Tibial artery (tissue), 4 donors: ENCODE measurements around the gene SLC25A29.
"Not testable (repeated sequence)": the region's sequence is repeated elsewhere in the genome, so short reads cannot be mapped to it uniquely, and the experiment has no call there.

Experiments used
- DNase-seq, 2 donors: peaks; one replicate each; pipeline ENCODE4 v3.0.0-alpha.2; 2019
- H3K27ac ChIP-seq, 2 donors: fragments of 200-600 bp; sonication (generic) in 1 of 2; 1 replicate in 1 of 2; 2 replicates in 1 of 2; pipeline ENCODE4 v1.5.1; 2018 to 2019; ENCODE audit warnings: mild to moderate bottlenecking in 1 of 2
- H3K27me3 ChIP-seq, 2 donors: fragments of 200-600 bp; sonication (generic) in 1 of 2; one replicate each; pipeline versions ENCODE4 v1.5.1 to v1.6.0; 2016 to 2019
- H3K36me3 ChIP-seq, 3 donors: fragments of 200-600 bp; sonication (generic) in 2 of 3; one replicate each; pipeline ENCODE4 v1.5.1; 2016 to 2019; ENCODE audit warnings: mild to moderate bottlenecking in 2 of 3
- H3K4me1 ChIP-seq, 4 donors: fragments of 200-600 bp; sonication (generic) in 2 of 4; 1 replicate in 3 of 4; 2 replicates in 1 of 4; pipeline ENCODE4 v1.5.1; 2016 to 2019
- H3K4me3 ChIP-seq, 2 donors: fragments of 200-600 bp; sonication (generic) in 1 of 2; 1 replicate in 1 of 2; 2 replicates in 1 of 2; pipeline ENCODE4 v1.5.1; 2018 to 2019; ENCODE audit warnings: mild to moderate bottlenecking in 2 of 2
- H3K9me3 ChIP-seq, 3 donors: fragments of 200-600 bp; sonication (generic) in 1 of 3; one replicate each; pipeline ENCODE4 v1.5.1; 2016 to 2019
- intact Hi-C: fragments of 100-400 bp; cut with DNase I; formaldehyde crosslinking; loops from one replicate; pipeline ENCODE4 v1.15.0; 2023; ENCODE audit warnings: low total_unique reads
- TF ChIP-seq, protein P1 (sequence below), 2 experiments: fragments of 200-600 bp in 1 of 2; fragments of 450-650 bp in 1 of 2; IDR thresholded peaks; one replicate each; pipeline ENCODE4 v1.5.1; 2017 to 2019; ENCODE audit warnings: antibody characterized with exemption in 2 of 2, mild to moderate bottlenecking in 1 of 2, moderate library complexity in 1 of 2

The SLC25A29 gene

DNA sequence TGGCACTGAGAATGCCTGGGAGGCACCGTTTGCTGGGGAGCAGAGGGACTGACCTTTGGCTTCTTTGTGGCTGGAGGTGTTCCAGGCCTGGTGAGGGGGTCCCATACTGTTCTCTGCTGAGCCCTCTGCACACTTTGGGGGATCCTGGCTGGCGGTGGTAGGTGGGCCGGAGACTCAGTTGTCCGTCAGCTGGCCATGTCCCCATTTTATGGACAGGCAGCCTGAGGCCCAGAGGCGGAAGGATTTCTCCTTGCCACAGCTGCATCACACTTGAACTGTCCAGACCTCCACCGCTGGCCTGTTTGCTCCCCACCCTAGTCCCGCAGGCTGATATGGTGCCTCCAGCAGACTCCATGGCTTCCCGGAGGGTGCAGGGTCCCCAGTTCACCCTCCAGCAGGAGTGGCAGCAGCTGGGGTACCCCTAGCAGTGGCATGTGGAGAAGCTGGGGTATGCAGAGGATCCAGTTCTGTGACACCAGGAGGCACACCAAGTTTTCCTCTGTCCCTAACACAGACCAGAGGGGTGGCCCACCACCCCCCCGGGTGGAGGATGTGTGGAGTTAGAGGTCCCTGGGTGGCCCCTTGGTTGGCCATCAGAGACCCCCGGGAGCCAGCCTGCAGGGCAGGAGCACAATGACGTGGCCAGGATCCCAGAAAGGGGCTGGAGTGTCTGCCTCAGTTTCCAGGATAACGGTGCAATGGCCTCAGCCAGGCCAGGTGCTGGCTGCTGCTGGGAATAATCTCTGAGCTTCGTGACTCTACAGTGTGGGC is 14.8 kb downstream of the SLC25A29 start:
- intact Hi-C loops = no loop called here
- Histone ChIP-seq H3K36me3 (peaks cover 0 to 37% (median 22%) of the 10 kb centered on the region in 3 donors), H3K27me3 (no peaks in the 10 kb centered on the region), H3K9me3 (no peaks in the 10 kb centered on the region), H3K4me3 (no peak overlapping the region), H3K4me1 (peaks cover 0 to 4% (median under 1%) of the 10 kb centered on the region in 4 donors), H3K27ac (no peak overlapping the region)
- TF ChIP-seq, protein P1, sequence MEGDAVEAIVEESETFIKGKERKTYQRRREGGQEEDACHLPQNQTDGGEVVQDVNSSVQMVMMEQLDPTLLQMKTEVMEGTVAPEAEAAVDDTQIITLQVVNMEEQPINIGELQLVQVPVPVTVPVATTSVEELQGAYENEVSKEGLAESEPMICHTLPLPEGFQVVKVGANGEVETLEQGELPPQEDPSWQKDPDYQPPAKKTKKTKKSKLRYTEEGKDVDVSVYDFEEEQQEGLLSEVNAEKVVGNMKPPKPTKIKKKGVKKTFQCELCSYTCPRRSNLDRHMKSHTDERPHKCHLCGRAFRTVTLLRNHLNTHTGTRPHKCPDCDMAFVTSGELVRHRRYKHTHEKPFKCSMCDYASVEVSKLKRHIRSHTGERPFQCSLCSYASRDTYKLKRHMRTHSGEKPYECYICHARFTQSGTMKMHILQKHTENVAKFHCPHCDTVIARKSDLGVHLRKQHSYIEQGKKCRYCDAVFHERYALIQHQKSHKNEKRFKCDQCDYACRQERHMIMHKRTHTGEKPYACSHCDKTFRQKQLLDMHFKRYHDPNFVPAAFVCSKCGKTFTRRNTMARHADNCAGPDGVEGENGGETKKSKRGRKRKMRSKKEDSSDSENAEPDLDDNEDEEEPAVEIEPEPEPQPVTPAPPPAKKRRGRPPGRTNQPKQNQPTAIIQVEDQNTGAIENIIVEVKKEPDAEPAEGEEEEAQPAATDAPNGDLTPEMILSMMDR (IDR thresholded peaks at IDR 0.05) = no peak
- peak in 1 of 2 donors; percentile 16 for DNase-seq

GRCh38 chr14:100290607-100291304 is 15.5 kb downstream of the SLC25A29 start:
- intact Hi-C loops = no loop called here
- TF ChIP-seq, protein P1 (IDR thresholded peaks at IDR 0.05) = no peak
- DNase-seq = peak in 1 of 2 donors; percentile 19
- Histone ChIP-seq H3K36me3 (peaks cover 0 to 37% (median 22%) of the 10 kb centered on the region in 3 donors), H3K4me1 (peaks cover 0 to 5% (median 4%) of the 10 kb centered on the region in 4 donors), H3K4me3 (no peak overlapping the region), H3K9me3 (no peaks in the 10 kb centered on the region), H3K27me3 (no peaks in the 10 kb centered on the region), H3K27ac (no peak overlapping the region)

GRCh38 chr14:100289916-100290606 is 16.2 kb downstream of the SLC25A29 start:
- H3K9me3 ChIP-seq = no peaks in the 10 kb centered on the region
- peak in 1 of 2 donors; percentile 16 for DNase-seq
- no peaks in the 10 kb centered on the region for H3K27me3 ChIP-seq
- H3K4me1 ChIP-seq = peaks cover 0 to 8% (median 7%) of the 10 kb centered on the region in 4 donors
- intact Hi-C loops = no loop called here
- peaks cover 0 to 37% (median 22%) of the 10 kb centered on the region in 3 donors for H3K36me3 ChIP-seq
- no peak overlapping the region for H3K27ac ChIP-seq
- TF ChIP-seq, protein P1 (IDR thresholded peaks at IDR 0.05) = no peak
- H3K4me3 ChIP-seq = no peak overlapping the region

GRCh38 chr14:100288382-100289185 is 17.7 kb downstream of the SLC25A29 start:
- H3K36me3 ChIP-seq = peaks cover 0 to 37% (median 22%) of the 10 kb centered on the region in 3 donors
- TF ChIP-seq, protein P1 (IDR thresholded peaks at IDR 0.05) = no peak
- H3K9me3 ChIP-seq = no peaks in the 10 kb centered on the region
- H3K27me3 ChIP-seq = no peaks in the 10 kb centered on the region
- no peak overlapping the region for H3K4me3 ChIP-seq
- intact Hi-C loops = no loop called here
- no peak for DNase-seq
- peaks cover 0 to 19% (median 11%) of the 10 kb centered on the region in 4 donors for H3K4me1 ChIP-seq
- H3K27ac ChIP-seq = no peak overlapping the region

- H3K36me3 ChIP-seq = peaks cover 0 to 35% (median 21%) of the 10 kb centered on the region in 3 donors
- intact Hi-C loops, DNase-seq: not testable (repeated sequence)
These were observed 18.3 kb downstream of the SLC25A29 start for GRCh38 chr14:100287998-100288295.

More at GRCh38 chr14:100287998-100288295, 18.3 kb downstream of the SLC25A29 start:
- not testable (repeated sequence) for H3K4me3 ChIP-seq, H3K9me3 ChIP-seq, H3K27ac ChIP-seq, H3K27me3 ChIP-seq
- H3K4me1 ChIP-seq = peaks cover 0 to 23% (median 11%) of the 10 kb centered on the region in 4 donors
